PC-3 (cell line): Measurements from ENCODE around the gene RNF141. TPM values are rescaled to one million over a fixed set of nuclear protein-coding genes. Genes with fewer than 3 reads are reported as not detected.
A peak's percentile ranks its signal among the peaks of the same experiment; 100 is the strongest.

Experiments used
- ATAC-seq: fragments of 200-7000 bp; cut with Tn5 transposase; 2 replicates; pipeline ENCODE4 v1.9.1; 2020; ENCODE audit warnings: mild to moderate bottlenecking, moderate library complexity
- BruUV-seq: library from RNA; stranded (reverse); fragments of 400-500 nt; replicated peaks from 2 replicates; lab custom pipeline; 2021; lab: Mats Ljungman, UMichigan
- CTCF ChIA-PET: fragments of 300-600 bp; sonication (Branson Sonifier 250); formaldehyde crosslinking; loops from one replicate; lab custom pipeline; 2022; ENCODE audit warnings: antibody characterized with exemption; lab: Charles Lee
- POLR2A ChIA-PET: fragments of 300-600 bp; sonication (Branson Sonifier 250); formaldehyde crosslinking; loops from one replicate; lab custom pipeline; 2022; ENCODE audit warnings: antibody characterized with exemption; ENCODE audit not compliant: unreplicated experiment; lab: Charles Lee
- DNase-seq: peaks from one replicate; pipeline ENCODE4 v3.0.0-alpha.2; 2015
- H2AFZ ChIP-seq: fragments of 300-600 bp; sonication (generic); 2 replicates; pipeline ENCODE4 v1.6.0; 2016; ENCODE audit warnings: antibody characterized with exemption, low read length
- H3F3A ChIP-seq: fragments of 300-600 bp; sonication (generic); one replicate; pipeline ENCODE4 v1.6.0; 2017; ENCODE audit warnings: antibody characterized with exemption, low read length, control low read depth, mild to moderate bottlenecking; ENCODE audit not compliant: unreplicated experiment
- H3K27ac ChIP-seq: fragments of 300-600 bp; sonication (generic); 2 replicates; pipeline ENCODE4 v1.5.1; 2016; ENCODE audit warnings: mild to moderate bottlenecking, low read length
- H3K27me3 ChIP-seq: fragments of 300-600 bp; sonication (generic); 2 replicates; pipeline ENCODE4 v1.6.1; 2016; ENCODE audit warnings: low read length, mixed read lengths
- H3K36me3 ChIP-seq: fragments of 300-600 bp; sonication (generic); 2 replicates; pipeline ENCODE4 v1.6.1; 2016; ENCODE audit warnings: low read depth, mixed run types, low read length, mixed read lengths
- H3K4me1 ChIP-seq: fragments of 300-600 bp; sonication (generic); 2 replicates; pipeline ENCODE4 v1.5.1; 2016; ENCODE audit warnings: low read length; ENCODE audit not compliant: insufficient read depth
- H3K4me2 ChIP-seq: fragments of 300-600 bp; sonication (generic); 2 replicates; pipeline ENCODE4 v1.6.0; 2016; ENCODE audit warnings: low read length
- H3K4me3 ChIP-seq: fragments of 300-600 bp; sonication (generic); 2 replicates; pipeline ENCODE4 v1.5.1; 2016; ENCODE audit warnings: mild to moderate bottlenecking, low read length, mixed read lengths
- H3K79me2 ChIP-seq: fragments of 300-600 bp; sonication (generic); 2 replicates; pipeline ENCODE4 v1.6.1; 2017; ENCODE audit warnings: low read length, mixed read lengths
- H3K9ac ChIP-seq: fragments of 300-600 bp; sonication (generic); 2 replicates; pipeline ENCODE4 v1.6.0; 2016; ENCODE audit warnings: mild to moderate bottlenecking, low read length
- H3K9me2 ChIP-seq: fragments of 300-600 bp; sonication (generic); replicated peaks from 2 replicates; pipeline ENCODE4 v1.6.1; 2016; ENCODE audit warnings: mixed run types, low read length, mixed read lengths
- H3K9me3 ChIP-seq: fragments of 300-600 bp; sonication (generic); 2 replicates; pipeline ENCODE4 v1.6.1; 2016; ENCODE audit warnings: low read length, mixed read lengths
- H4K20me1 ChIP-seq: fragments of 300-600 bp; sonication (generic); 2 replicates; pipeline ENCODE4 v1.6.1; 2016; ENCODE audit warnings: low read length, mixed read lengths
- CTCF ChIP-seq: fragments of 300-600 bp; sonication (generic); conservative IDR thresholded peaks from 2 replicates; pipeline ENCODE4 v1.5.1; 2017; ENCODE audit warnings: antibody characterized with exemption, low read depth, mild to moderate bottlenecking, low read length
- EZH2 ChIP-seq: fragments of 300-600 bp; sonication (generic); IDR thresholded peaks from one replicate; pipeline ENCODE4 v1.6.1; 2017; ENCODE audit warnings: antibody characterized with exemption, mild to moderate bottlenecking, low read length; ENCODE audit not compliant: unreplicated experiment
- EZH2phosphoT487 ChIP-seq: fragments of 300-600 bp; sonication (generic); IDR thresholded peaks from 2 replicates; pipeline ENCODE4 v1.6.1; 2018; ENCODE audit warnings: mild to moderate bottlenecking, antibody characterized with exemption, low read length, borderline replicate concordance
- intact Hi-C: fragments of 100-400 bp; cut with micrococcal nuclease; formaldehyde crosslinking; loops from 2 replicates; pipeline ENCODE4 v1.9.0; 2023
- total RNA-seq: library from RNA; depleted of rRNA; stranded (reverse); fragments of >200 nt; gene quantifications from 2 replicates; pipeline ENCODE4 v1.2.3, GENCODE V29; 2014

Gene RNF141
- total RNA-seq, 1 experiment from 2014 or later: 13.8 TPM

GRCh38 chr11:10556590-10556989, 15.6 kb upstream of the RNF141 start:
- no TSS peak for BruUV-seq
- TF ChIP-seq EZH2 (no peak), EZH2phosphoT487 (no peak), CTCF (no peak)
- no peaks in the 10 kb centered on the region for H4K20me1 ChIP-seq
- intact Hi-C loops: no loop called here
- DNase-seq: peak; percentile 53
- no peaks in the 10 kb centered on the region for H3K9me2 ChIP-seq
- no peak overlapping the region for H3K4me2 ChIP-seq
- no peak overlapping the region for H3K27ac ChIP-seq
- ChIA-PET CTCF (no interaction called here), POLR2A (no interaction called here)
- H3K4me3 ChIP-seq: no peak overlapping the region
- no peaks in the 10 kb centered on the region for H3K36me3 ChIP-seq
- H3K9ac ChIP-seq: no peak overlapping the region
- no peak overlapping the region for H2AFZ ChIP-seq
- H3K27me3 ChIP-seq: no peaks in the 10 kb centered on the region
- no peaks in the 10 kb centered on the region for H3K9me3 ChIP-seq
- no peak for ATAC-seq
- H3K79me2 ChIP-seq: no peaks in the 10 kb centered on the region
- peaks cover 26% of the 10 kb centered on the region for H3K4me1 ChIP-seq
- H3F3A ChIP-seq: no peaks in the 10 kb centered on the region

GRCh38 chr11:10551845-10552352, 10.9 kb upstream of the RNF141 start:
- DNase-seq (no peak), ATAC-seq (no peak)
- intact Hi-C loops: no loop called here
- H3K27me3 ChIP-seq: no peaks in the 10 kb centered on the region
- ChIA-PET CTCF (no interaction called here), POLR2A (no interaction called here)
- H3K4me1 ChIP-seq: peaks cover 30% of the 10 kb centered on the region
- TF ChIP-seq EZH2phosphoT487: no peak
- TF ChIP-seq EZH2: no peak
- TF ChIP-seq CTCF: no peak
- no peaks in the 10 kb centered on the region for H3K36me3 ChIP-seq
- H3F3A ChIP-seq: no peaks in the 10 kb centered on the region
- no peaks in the 10 kb centered on the region for H3K79me2 ChIP-seq
- H3K9me2 ChIP-seq: no peaks in the 10 kb centered on the region
- H4K20me1 ChIP-seq: no peaks in the 10 kb centered on the region
- no peak overlapping the region for H3K4me2 ChIP-seq
- H3K27ac ChIP-seq: no peak overlapping the region
- no peak overlapping the region for H3K4me3 ChIP-seq
- no TSS peak for BruUV-seq
- H3K9me3 ChIP-seq: no peaks in the 10 kb centered on the region
- no peak overlapping the region for H2AFZ ChIP-seq
- H3K9ac ChIP-seq: no peak overlapping the region

- Histone ChIP-seq H4K20me1 (no peaks in the 10 kb centered on the region), H3K9me2 (no peaks in the 10 kb centered on the region), H3K27me3 (no peaks in the 10 kb centered on the region), H2AFZ (no peak overlapping the region), H3F3A (no peaks in the 10 kb centered on the region), H3K9ac (no peak overlapping the region), H3K4me2 (no peak overlapping the region), H3K4me1 (peaks cover 23% of the 10 kb centered on the region), H3K79me2 (no peaks in the 10 kb centered on the region), H3K4me3 (no peak overlapping the region), H3K9me3 (no peaks in the 10 kb centered on the region), H3K27ac (peak overlapping the region; percentile 19; the same call in 1 of the 2 replicates), H3K36me3 (no peaks in the 10 kb centered on the region)
- TF ChIP-seq EZH2 (no peak), CTCF (no peak), EZH2phosphoT487 (no peak)
- CTCF ChIA-PET: no interaction called here
- ATAC-seq: no peak
- no peak for DNase-seq
- no TSS peak for BruUV-seq
- intact Hi-C loops: no loop called here
- POLR2A ChIA-PET: no interaction called here
These were observed 10.3 kb upstream of the RNF141 start for GRCh38 chr11:10551290-10551592.
